HCT116 (cell line): ENCODE data around the gene SPACA1. TPM values are rescaled to one million over a fixed set of nuclear protein-coding genes. Genes with fewer than 3 reads are reported as not detected.

ENCODE experiments used
- ATAC-seq: fragments of 200-7000 bp; cut with Tn5 transposase; 2 replicates; pipeline ENCODE4 v1.9.1; 2020; ENCODE audit warnings: mild to moderate bottlenecking, moderate library complexity
- BruUV-seq: library from RNA; stranded (reverse); fragments of 400-500 nt; replicated peaks from 2 replicates; lab custom pipeline; 2021; lab: Mats Ljungman, UMichigan
- CTCF ChIA-PET: fragments of 300-600 bp; sonication (Branson Sonifier 250); formaldehyde crosslinking; loops from one replicate; lab custom pipeline; 2021; ENCODE audit warnings: antibody characterized with exemption; lab: Charles Lee
- POLR2A ChIA-PET: fragments of 300-600, 350-600 bp; sonication (Branson Sonifier 250); formaldehyde crosslinking; loops from one replicate; lab custom pipeline; 2021; ENCODE audit warnings: antibody characterized with exemption; lab: Charles Lee
- RAD21 ChIA-PET, 2 experiments: fragments of 300-600 bp; sonication (Branson Sonifier 250); formaldehyde crosslinking; loops; one replicate each; lab custom pipeline; 2023; ENCODE audit warnings: low total read pairs in 2 of 2; ENCODE audit not compliant: uncharacterized antibody in 2 of 2, unreplicated experiment in 2 of 2, low non-redundant PET in 1 of 2; lab: Charles Lee
- DNase-seq: peaks from one replicate; pipeline ENCODE4 v3.0.0-alpha.2; 2010; ENCODE audit warnings: low read depth, low spot score
- H2AFZ ChIP-seq: fragments of 200-600 bp; shearing (Covaris generic), sonication (generic); 2 replicates; pipeline ENCODE4 v1.6.1; 2017; ENCODE audit warnings: low read depth, mixed run types, mixed read lengths, antibody characterized with exemption, low read length; ENCODE audit not compliant: poor library complexity, severe bottlenecking
- H3K27ac ChIP-seq: 2 replicates; pipeline ENCODE4 v1.5.1; 2012; ENCODE audit warnings: low read depth, low read length
- H3K27me3 ChIP-seq: fragments of 200-600 bp; sonication (generic); 2 replicates; pipeline ENCODE4 v1.6.1; 2016; ENCODE audit warnings: mixed run types, low read length, mixed read lengths; ENCODE audit not compliant: insufficient read depth
- H3K36me3 ChIP-seq, 2 experiments: fragments of 200-500 bp in 1 of 2; fragments of 200-600 bp in 1 of 2; sonication (Bioruptor generic) in 1 of 2; sonication (generic) in 1 of 2; 2 replicates each; pipeline versions ENCODE4 v1.5.1 to v1.6.1; 2014 to 2016; ENCODE audit warnings: low read length in 2 of 2, inconsistent platforms in 1 of 2, mixed read lengths in 1 of 2, mixed run types in 1 of 2; ENCODE audit not compliant: insufficient read depth in 2 of 2, control insufficient read depth in 1 of 2
- H3K4me1 ChIP-seq, 2 experiments: fragments of 200-600 bp in 1 of 2; sonication (generic) in 1 of 2; 2 replicates each; pipeline versions ENCODE4 v1.5.1 to v1.6.1; 2012 to 2017; ENCODE audit warnings: low read length in 2 of 2, inconsistent platforms in 1 of 2, mild to moderate bottlenecking in 1 of 2, mixed read lengths in 1 of 2, mixed run types in 1 of 2, moderate library complexity in 1 of 2; ENCODE audit not compliant: insufficient read depth in 2 of 2, control insufficient read depth in 1 of 2
- H3K4me2 ChIP-seq: fragments of 200-600 bp; sonication (generic); 2 replicates; pipeline ENCODE4 v1.6.1; 2017; ENCODE audit warnings: mixed run types, low read length, mixed read lengths
- H3K4me3 ChIP-seq, 2 experiments: fragments of 200-600 bp in 1 of 2; sonication (generic) in 1 of 2; replicated peaks in 1 of 2; 2 replicates each; pipeline ENCODE4 v1.5.1; 2011 to 2016; ENCODE audit warnings: low read length in 2 of 2, control low read depth in 1 of 2, low read depth in 1 of 2, mild to moderate bottlenecking in 1 of 2, mixed read lengths in 1 of 2, mixed run types in 1 of 2
- H3K79me2 ChIP-seq: fragments of 200-600 bp; sonication (generic); 2 replicates; pipeline ENCODE4 v1.6.1; 2017; ENCODE audit warnings: mild to moderate bottlenecking, mixed run types, low read length, moderate library complexity, mixed read lengths; ENCODE audit not compliant: insufficient read depth
- H3K9ac ChIP-seq: fragments of 200-600 bp; sonication (generic); 2 replicates; pipeline ENCODE4 v1.6.1; 2016; ENCODE audit warnings: low read length, mixed read lengths
- H3K9me2 ChIP-seq: fragments of 200-600 bp; sonication (generic), shearing (Covaris generic); 2 replicates; pipeline ENCODE4 v1.6.1; 2017; ENCODE audit warnings: mixed run types, mild to moderate bottlenecking, moderate library complexity; ENCODE audit not compliant: insufficient read depth
- H3K9me3 ChIP-seq, 2 experiments: fragments of 200-500 bp in 1 of 2; fragments of 200-600 bp in 1 of 2; sonication (Bioruptor generic) in 1 of 2; sonication (generic) in 1 of 2; 2 replicates each; pipeline ENCODE4 v1.6.1; 2014 to 2017; ENCODE audit warnings: low read length in 2 of 2, mixed read lengths in 2 of 2, inconsistent platforms in 1 of 2, low read depth in 1 of 2, mild to moderate bottlenecking in 1 of 2, mixed run types in 1 of 2, moderate library complexity in 1 of 2; ENCODE audit not compliant: control insufficient read depth in 1 of 2, insufficient read depth in 1 of 2
- H4K20me1 ChIP-seq: fragments of 200-600 bp; sonication (generic), shearing (Covaris generic); 2 replicates; pipeline ENCODE4 v1.6.1; 2017; ENCODE audit warnings: mixed run types, mild to moderate bottlenecking, moderate library complexity; ENCODE audit not compliant: insufficient read depth
- CBX3 ChIP-seq: IDR thresholded peaks from 2 replicates; pipeline ENCODE4 v1.6.1; 2012; ENCODE audit warnings: low read depth
- ELF1 ChIP-seq: IDR thresholded peaks from 2 replicates; pipeline ENCODE4 v1.6.1; 2012; ENCODE audit warnings: low read depth, borderline replicate concordance
- EZH2phosphoT487 ChIP-seq: fragments of 200-600 bp; IDR thresholded peaks from 2 replicates; pipeline ENCODE4 v1.6.1; 2018; ENCODE audit warnings: antibody characterized with exemption, borderline replicate concordance
- FOSL1 ChIP-seq: IDR thresholded peaks from 2 replicates; pipeline ENCODE4 v1.6.1; 2012; ENCODE audit warnings: low read depth
- POLR2A ChIP-seq: IDR thresholded peaks from 2 replicates; pipeline ENCODE4 v1.7.0; 2011; ENCODE audit warnings: borderline replicate concordance; ENCODE audit not compliant: insufficient read depth, insufficient read length; ENCODE audit errors: extremely low read depth
- POLR2AphosphoS5 ChIP-seq: IDR thresholded peaks from 2 replicates; pipeline ENCODE4 v1.6.1; 2011; ENCODE audit warnings: mild to moderate bottlenecking, low read depth, low read length, moderate library complexity
- SIN3A ChIP-seq: IDR thresholded peaks from 2 replicates; pipeline ENCODE4 v1.6.1; 2012; ENCODE audit warnings: low read depth
- TCF7L2 ChIP-seq: IDR thresholded peaks from 2 replicates; pipeline ENCODE4 v1.7.0; 2011; ENCODE audit warnings: borderline replicate concordance, inconsistent platforms; ENCODE audit not compliant: insufficient read depth, insufficient read length; ENCODE audit errors: extremely low read depth
- YY1 ChIP-seq: IDR thresholded peaks from 2 replicates; pipeline ENCODE4 v1.6.1; 2011; ENCODE audit warnings: low read length, low read depth, moderate library complexity, mild to moderate bottlenecking; ENCODE audit not compliant: insufficient replicate concordance; ENCODE audit errors: extremely low read depth
- ZFX ChIP-seq: fragments of 450-650 bp; IDR thresholded peaks from 2 replicates; pipeline ENCODE4 v1.6.1; 2017
- ZNF274 ChIP-seq: fragments of 200-500 bp; sonication (Bioruptor generic); IDR thresholded peaks from 2 replicates; pipeline ENCODE4 v1.6.1; 2014; ENCODE audit warnings: mild to moderate bottlenecking, low read depth, low read length, inconsistent platforms
- intact Hi-C: fragments of 100-400 bp; cut with micrococcal nuclease; formaldehyde crosslinking; loops from 2 replicates; pipeline ENCODE4 v1.10.0; 2022
- total RNA-seq: library from RNA; stranded (reverse); gene quantifications from one replicate; pipeline ENCODE4 v1.2.1, GENCODE V29; 2021; ENCODE audit not compliant: unreplicated experiment
- TF ChIP-seq, protein P1 (sequence below): IDR thresholded peaks from 2 replicates; pipeline ENCODE4 v1.6.1; 2011; ENCODE audit warnings: mild to moderate bottlenecking, low read length, moderate library complexity; ENCODE audit not compliant: insufficient replicate concordance; ENCODE audit errors: extremely low read depth
- TF ChIP-seq, protein P2 (sequence below): IDR thresholded peaks from 2 replicates; pipeline ENCODE4 v1.6.1; 2012
- TF ChIP-seq, protein P3 (sequence below), 3 experiments: fragments of 200-600 bp in 1 of 3; sonication (generic) in 1 of 3; IDR thresholded peaks in 2 of 3; conservative IDR thresholded peaks in 1 of 3; 2 replicates each; pipeline ENCODE4 v1.5.1; 2012 to 2017; ENCODE audit warnings: low read depth in 2 of 3, low read length in 2 of 3, antibody characterized with exemption in 1 of 3, borderline replicate concordance in 1 of 3, control low read depth in 1 of 3, mild to moderate bottlenecking in 1 of 3, mixed read lengths in 1 of 3, mixed run types in 1 of 3, moderate library complexity in 1 of 3; ENCODE audit not compliant: insufficient read depth in 1 of 3
- TF ChIP-seq, protein P4 (sequence below): IDR thresholded peaks from 2 replicates; pipeline ENCODE4 v1.6.1; 2012; ENCODE audit warnings: low read depth
- TF ChIP-seq, protein P5 (sequence below): IDR thresholded peaks from 2 replicates; pipeline ENCODE4 v1.6.1; 2012

The SPACA1 gene
- total RNA-seq, 1 experiment from 2014 or later, result not detected

DNA sequence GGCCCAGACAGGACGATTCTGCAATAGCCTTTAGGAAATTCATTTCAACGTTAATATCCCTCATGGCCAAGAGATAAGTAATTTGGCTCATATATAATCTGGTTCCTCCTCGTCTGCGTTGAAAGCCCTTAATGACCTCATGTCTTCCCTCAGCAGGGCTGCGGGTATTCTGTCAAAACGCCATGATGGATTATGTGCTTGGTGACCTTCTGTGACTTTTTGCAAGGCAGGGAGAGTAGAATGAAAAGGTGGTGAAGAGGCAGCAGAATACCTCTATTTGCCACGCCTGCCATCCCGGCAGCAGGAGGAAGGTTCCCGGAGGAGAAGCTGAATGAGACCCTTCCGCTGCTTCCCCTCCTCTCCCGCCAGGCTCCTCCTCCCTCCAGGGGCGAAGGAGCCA lies 41.1 kb upstream of the SPACA1 start (continued):
- no peak for TF ChIP-seq YY1
- TF ChIP-seq ELF1, result no peak
- no peak for TF ChIP-seq ZFX
- TF ChIP-seq, all 23 proteins: peak for 0

DNA sequence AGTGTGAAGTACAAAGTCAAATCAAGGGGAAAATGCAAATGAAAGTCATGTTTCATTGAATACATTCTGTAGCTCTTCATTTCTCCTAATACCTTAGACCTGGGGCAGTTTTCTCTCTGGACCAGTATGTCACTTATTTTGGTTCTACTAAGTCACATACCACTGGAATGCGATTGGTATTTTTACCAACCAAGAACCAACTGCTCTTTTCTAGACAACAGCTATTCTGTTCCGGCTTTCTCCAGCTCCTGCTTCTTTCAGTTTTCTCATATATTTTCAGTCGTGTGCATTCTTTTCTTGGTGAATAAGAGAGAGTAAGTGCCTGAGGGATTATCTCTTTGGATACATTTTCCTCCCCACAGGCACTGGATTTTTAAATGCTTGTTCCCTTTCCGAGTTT lies 39.2 kb upstream of the SPACA1 start:
- H3K9ac ChIP-seq, result no peak overlapping the region
- no TSS peak for BruUV-seq
- H2AFZ ChIP-seq, result no peak overlapping the region
- H4K20me1 ChIP-seq, result no peaks in the 10 kb centered on the region; the same call in 1 of the 2 replicates
- RAD21 ChIA-PET, result no interaction called here
- H3K4me2 ChIP-seq, result no peak overlapping the region
- H3K27me3 ChIP-seq, result peaks cover 32% of the 10 kb centered on the region
- H3K36me3 ChIP-seq, result no peaks in the 10 kb centered on the region
- no peak for ATAC-seq
- no peaks in the 10 kb centered on the region for H3K79me2 ChIP-seq
- H3K27ac ChIP-seq, result no peak overlapping the region
- CTCF ChIA-PET, result no interaction called here
- TF ChIP-seq TCF7L2 (no peak), CBX3 (no peak), FOSL1 (no peak), SIN3A (no peak), POLR2AphosphoS5 (no peak), EZH2phosphoT487 (no peak), ZFX (no peak), ZNF274 (no peak), POLR2A (no peak), ELF1 (no peak)
- TF ChIP-seq, protein P1, sequence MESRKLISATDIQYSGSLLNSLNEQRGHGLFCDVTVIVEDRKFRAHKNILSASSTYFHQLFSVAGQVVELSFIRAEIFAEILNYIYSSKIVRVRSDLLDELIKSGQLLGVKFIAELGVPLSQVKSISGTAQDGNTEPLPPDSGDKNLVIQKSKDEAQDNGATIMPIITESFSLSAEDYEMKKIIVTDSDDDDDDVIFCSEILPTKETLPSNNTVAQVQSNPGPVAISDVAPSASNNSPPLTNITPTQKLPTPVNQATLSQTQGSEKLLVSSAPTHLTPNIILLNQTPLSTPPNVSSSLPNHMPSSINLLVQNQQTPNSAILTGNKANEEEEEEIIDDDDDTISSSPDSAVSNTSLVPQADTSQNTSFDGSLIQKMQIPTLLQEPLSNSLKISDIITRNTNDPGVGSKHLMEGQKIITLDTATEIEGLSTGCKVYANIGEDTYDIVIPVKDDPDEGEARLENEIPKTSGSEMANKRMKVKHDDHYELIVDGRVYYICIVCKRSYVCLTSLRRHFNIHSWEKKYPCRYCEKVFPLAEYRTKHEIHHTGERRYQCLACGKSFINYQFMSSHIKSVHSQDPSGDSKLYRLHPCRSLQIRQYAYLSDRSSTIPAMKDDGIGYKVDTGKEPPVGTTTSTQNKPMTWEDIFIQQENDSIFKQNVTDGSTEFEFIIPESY, result no peak
- TF ChIP-seq, protein P2, sequence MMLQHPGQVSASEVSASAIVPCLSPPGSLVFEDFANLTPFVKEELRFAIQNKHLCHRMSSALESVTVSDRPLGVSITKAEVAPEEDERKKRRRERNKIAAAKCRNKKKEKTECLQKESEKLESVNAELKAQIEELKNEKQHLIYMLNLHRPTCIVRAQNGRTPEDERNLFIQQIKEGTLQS, result no peak
- TF ChIP-seq, protein P3, sequence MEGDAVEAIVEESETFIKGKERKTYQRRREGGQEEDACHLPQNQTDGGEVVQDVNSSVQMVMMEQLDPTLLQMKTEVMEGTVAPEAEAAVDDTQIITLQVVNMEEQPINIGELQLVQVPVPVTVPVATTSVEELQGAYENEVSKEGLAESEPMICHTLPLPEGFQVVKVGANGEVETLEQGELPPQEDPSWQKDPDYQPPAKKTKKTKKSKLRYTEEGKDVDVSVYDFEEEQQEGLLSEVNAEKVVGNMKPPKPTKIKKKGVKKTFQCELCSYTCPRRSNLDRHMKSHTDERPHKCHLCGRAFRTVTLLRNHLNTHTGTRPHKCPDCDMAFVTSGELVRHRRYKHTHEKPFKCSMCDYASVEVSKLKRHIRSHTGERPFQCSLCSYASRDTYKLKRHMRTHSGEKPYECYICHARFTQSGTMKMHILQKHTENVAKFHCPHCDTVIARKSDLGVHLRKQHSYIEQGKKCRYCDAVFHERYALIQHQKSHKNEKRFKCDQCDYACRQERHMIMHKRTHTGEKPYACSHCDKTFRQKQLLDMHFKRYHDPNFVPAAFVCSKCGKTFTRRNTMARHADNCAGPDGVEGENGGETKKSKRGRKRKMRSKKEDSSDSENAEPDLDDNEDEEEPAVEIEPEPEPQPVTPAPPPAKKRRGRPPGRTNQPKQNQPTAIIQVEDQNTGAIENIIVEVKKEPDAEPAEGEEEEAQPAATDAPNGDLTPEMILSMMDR (IDR thresholded peaks at IDR 0.05 in 2 of 3, conservative IDR thresholded peaks at IDR 0.05 in 1 of 3; ENCODE audit: borderline replicate concordance in 1 of 3, insufficient read depth in 1 of 3, low read depth in 2 of 3, low read length in 2 of 3), result no peak
- TF ChIP-seq, protein P4, sequence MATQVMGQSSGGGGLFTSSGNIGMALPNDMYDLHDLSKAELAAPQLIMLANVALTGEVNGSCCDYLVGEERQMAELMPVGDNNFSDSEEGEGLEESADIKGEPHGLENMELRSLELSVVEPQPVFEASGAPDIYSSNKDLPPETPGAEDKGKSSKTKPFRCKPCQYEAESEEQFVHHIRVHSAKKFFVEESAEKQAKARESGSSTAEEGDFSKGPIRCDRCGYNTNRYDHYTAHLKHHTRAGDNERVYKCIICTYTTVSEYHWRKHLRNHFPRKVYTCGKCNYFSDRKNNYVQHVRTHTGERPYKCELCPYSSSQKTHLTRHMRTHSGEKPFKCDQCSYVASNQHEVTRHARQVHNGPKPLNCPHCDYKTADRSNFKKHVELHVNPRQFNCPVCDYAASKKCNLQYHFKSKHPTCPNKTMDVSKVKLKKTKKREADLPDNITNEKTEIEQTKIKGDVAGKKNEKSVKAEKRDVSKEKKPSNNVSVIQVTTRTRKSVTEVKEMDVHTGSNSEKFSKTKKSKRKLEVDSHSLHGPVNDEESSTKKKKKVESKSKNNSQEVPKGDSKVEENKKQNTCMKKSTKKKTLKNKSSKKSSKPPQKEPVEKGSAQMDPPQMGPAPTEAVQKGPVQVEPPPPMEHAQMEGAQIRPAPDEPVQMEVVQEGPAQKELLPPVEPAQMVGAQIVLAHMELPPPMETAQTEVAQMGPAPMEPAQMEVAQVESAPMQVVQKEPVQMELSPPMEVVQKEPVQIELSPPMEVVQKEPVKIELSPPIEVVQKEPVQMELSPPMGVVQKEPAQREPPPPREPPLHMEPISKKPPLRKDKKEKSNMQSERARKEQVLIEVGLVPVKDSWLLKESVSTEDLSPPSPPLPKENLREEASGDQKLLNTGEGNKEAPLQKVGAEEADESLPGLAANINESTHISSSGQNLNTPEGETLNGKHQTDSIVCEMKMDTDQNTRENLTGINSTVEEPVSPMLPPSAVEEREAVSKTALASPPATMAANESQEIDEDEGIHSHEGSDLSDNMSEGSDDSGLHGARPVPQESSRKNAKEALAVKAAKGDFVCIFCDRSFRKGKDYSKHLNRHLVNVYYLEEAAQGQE, result no peak
- TF ChIP-seq, protein P5, sequence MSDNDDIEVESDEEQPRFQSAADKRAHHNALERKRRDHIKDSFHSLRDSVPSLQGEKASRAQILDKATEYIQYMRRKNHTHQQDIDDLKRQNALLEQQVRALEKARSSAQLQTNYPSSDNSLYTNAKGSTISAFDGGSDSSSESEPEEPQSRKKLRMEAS, result no peak
- no peaks in the 10 kb centered on the region for H3K4me1 ChIP-seq
- no peak overlapping the region for H3K4me3 ChIP-seq
- no peaks in the 10 kb centered on the region for H3K9me2 ChIP-seq
- intact Hi-C loops, result no loop called here
- DNase-seq, result no peak
- POLR2A ChIA-PET, result no interaction called here
- no peaks in the 10 kb centered on the region for H3K9me3 ChIP-seq
